GM23338 (cell line): Measurements from ENCODE around the gene MESD. TPM values are rescaled to one million over a fixed set of nuclear protein-coding genes. Genes with fewer than 3 reads are reported as not detected.

Experiments
- ATAC-seq: fragments of 200-7000 bp; cut with Tn5 transposase; 3 replicates; pipeline ENCODE4 v1.9.1; 2020
- DNase-seq: peaks from one replicate; pipeline ENCODE4 v3.0.0-alpha.2; 2015; ENCODE audit warnings: low spot score
- H2AFZ ChIP-seq: fragments of 200-600 bp; sonication (generic); 2 replicates; pipeline ENCODE4 v1.8.0; 2016; ENCODE audit warnings: antibody characterized with exemption, mild to moderate bottlenecking, moderate library complexity
- H3F3A ChIP-seq: fragments of 200-600 bp; sonication (generic); replicated peaks from 2 replicates; pipeline ENCODE4 v1.8.0; 2017; ENCODE audit warnings: antibody characterized with exemption, mixed run types, low read depth
- H3K27ac ChIP-seq: fragments of 200-600 bp; sonication (generic); 2 replicates; pipeline ENCODE4 v1.6.1; 2016; ENCODE audit warnings: low read depth
- H3K27me3 ChIP-seq: fragments of 200-600 bp; sonication (generic); 2 replicates; pipeline ENCODE4 v1.8.0; 2016; ENCODE audit warnings: mild to moderate bottlenecking, mixed run types, moderate library complexity; ENCODE audit not compliant: insufficient read depth
- H3K36me3 ChIP-seq: fragments of 200-600 bp; sonication (generic); 2 replicates; pipeline ENCODE4 v1.8.0; 2016; ENCODE audit warnings: mild to moderate bottlenecking; ENCODE audit not compliant: insufficient read depth
- H3K4me1 ChIP-seq: fragments of 200-600 bp; sonication (generic); 2 replicates; pipeline ENCODE4 v1.8.0; 2016; ENCODE audit warnings: mild to moderate bottlenecking, moderate library complexity; ENCODE audit not compliant: insufficient read depth
- H3K4me2 ChIP-seq: fragments of 200-600 bp; sonication (generic); 2 replicates; pipeline ENCODE4 v1.7.1; 2017; ENCODE audit warnings: mixed run types
- H3K4me3 ChIP-seq: fragments of 200-600 bp; sonication (generic); 2 replicates; pipeline ENCODE4 v1.6.1; 2016; ENCODE audit warnings: mixed run types
- H3K79me2 ChIP-seq: fragments of 200-600 bp; sonication (generic); replicated peaks from 2 replicates; pipeline ENCODE4 v1.8.0; 2017; ENCODE audit warnings: mild to moderate bottlenecking; ENCODE audit not compliant: insufficient read depth
- H3K9me2 ChIP-seq: fragments of 200-600 bp; sonication (generic); 2 replicates; pipeline ENCODE4 v1.8.0; 2017; ENCODE audit not compliant: insufficient read depth
- H4K20me1 ChIP-seq: fragments of 200-600 bp; sonication (generic); replicated peaks from 2 replicates; pipeline ENCODE4 v1.8.0; 2017; ENCODE audit warnings: mild to moderate bottlenecking; ENCODE audit not compliant: insufficient read depth
- H3K27ac Mint-ChIP-seq: 2 replicates; pipeline ENCODE4 v1.8.0; 2020; ENCODE audit warnings: inconsistent platforms, mild to moderate bottlenecking, moderate library complexity, mixed read lengths
- H3K27me3 Mint-ChIP-seq: 3 replicates; pipeline ENCODE4 v1.8.0; 2022; ENCODE audit warnings: low read depth, mild to moderate bottlenecking, moderate library complexity, mixed read lengths, inconsistent platforms; ENCODE audit not compliant: insufficient read depth, poor library complexity
- H3K36me3 Mint-ChIP-seq: 3 replicates; pipeline ENCODE4 v1.8.0; 2021; ENCODE audit warnings: low read depth, mild to moderate bottlenecking, inconsistent platforms, moderate library complexity, mixed read lengths
- H3K4me1 Mint-ChIP-seq: 3 replicates; pipeline ENCODE4 v1.8.0; 2020; ENCODE audit warnings: mild to moderate bottlenecking, inconsistent platforms, mixed read lengths
- H3K4me3 Mint-ChIP-seq: 3 replicates; pipeline ENCODE4 v1.8.0; 2021; ENCODE audit warnings: moderate library complexity, mild to moderate bottlenecking, inconsistent platforms, mixed read lengths
- H3K9me3 Mint-ChIP-seq: 3 replicates; pipeline ENCODE4 v1.8.0; 2020; ENCODE audit warnings: moderate library complexity, mild to moderate bottlenecking, inconsistent platforms, mixed read lengths
- CREB1 ChIP-seq: fragments of 250-450 bp; sonication (Bioruptor Pico); IDR thresholded peaks from 2 replicates; pipeline ENCODE4 v1.5.0; 2020; ENCODE audit warnings: low read depth, mild to moderate bottlenecking, moderate library complexity
- EZH2 ChIP-seq: fragments of 200-600 bp; sonication (generic); IDR thresholded peaks from one replicate; pipeline ENCODE4 v1.8.0; 2017; ENCODE audit warnings: antibody characterized with exemption, mild to moderate bottlenecking, low read depth; ENCODE audit not compliant: unreplicated experiment
- EZH2phosphoT487 ChIP-seq: fragments of 200-600 bp; sonication (generic); IDR thresholded peaks from one replicate; pipeline ENCODE4 v1.8.1; 2018; ENCODE audit warnings: antibody characterized with exemption; ENCODE audit not compliant: unreplicated experiment
- JUNB ChIP-seq: IDR thresholded peaks from one replicate; pipeline ENCODE4 v1.6.1; 2016; ENCODE audit warnings: antibody characterized with exemption; ENCODE audit not compliant: unreplicated experiment
- NANOG ChIP-seq: IDR thresholded peaks from 2 replicates; pipeline ENCODE4 v1.6.1; 2016; ENCODE audit warnings: antibody characterized with exemption, borderline replicate concordance
- POLR2AphosphoS5 ChIP-seq: IDR thresholded peaks from 2 replicates; pipeline ENCODE4 v1.6.1; 2016; ENCODE audit warnings: antibody characterized with exemption, low read depth
- REST ChIP-seq: IDR thresholded peaks from one replicate; pipeline ENCODE4 v1.6.1; 2018; ENCODE audit warnings: antibody characterized with exemption; ENCODE audit not compliant: unreplicated experiment
- STAT1 ChIP-seq: IDR thresholded peaks from one replicate; pipeline ENCODE4 v1.6.1; 2016; ENCODE audit warnings: antibody characterized with exemption; ENCODE audit not compliant: unreplicated experiment
- ZNF114 ChIP-seq: fragments of 250-450 bp; sonication (Bioruptor Pico); IDR thresholded peaks from 2 replicates; pipeline ENCODE4 v1.5.0; 2020; ENCODE audit warnings: mild to moderate bottlenecking, moderate library complexity
- ZNF331 ChIP-seq: fragments of 250-450 bp; sonication (Bioruptor Pico); IDR thresholded peaks from 2 replicates; pipeline ENCODE4 v1.5.0; 2020; ENCODE audit warnings: low read depth, mild to moderate bottlenecking, moderate library complexity
- ZNF462 ChIP-seq: fragments of 250-450 bp; sonication (Bioruptor Pico); IDR thresholded peaks from 2 replicates; pipeline ENCODE4 v1.5.0; 2020; ENCODE audit warnings: mild to moderate bottlenecking, moderate library complexity
- polyA plus RNA-seq: library from polyadenylated mRNA; unstranded; fragments of >200 nt; fragmentation: Nextera tagmentation; extraction: Ambion mirVana; gene quantifications from 2 replicates; pipeline ENCODE4 v1.2.1, GENCODE V29; 2016
- total RNA-seq: library from RNA; depleted of rRNA; stranded (reverse); fragments of >200 nt; shearing (Covaris generic); gene quantifications from 2 replicates; pipeline ENCODE4 v1.2.3, GENCODE V29; 2014
- TF ChIP-seq, protein P1 (sequence below), 2 experiments: fragments of 200-600 bp in 1 of 2; sonication (generic) in 1 of 2; conservative IDR thresholded peaks; 2 replicates each; pipeline versions ENCODE4 v1.5.1 to v1.6.1; 2016 to 2017; ENCODE audit warnings: antibody characterized with exemption in 2 of 2, low read depth in 2 of 2, mild to moderate bottlenecking in 2 of 2, moderate library complexity in 1 of 2
- TF ChIP-seq, protein P2 (sequence below): IDR thresholded peaks from 2 replicates; pipeline ENCODE4 v1.6.1; 2016; ENCODE audit warnings: antibody characterized with exemption

MESD gene
- total and polyA plus RNA-seq, 2 experiments from 2014 or later, result 25.6 to 52.7 TPM

- Histone ChIP-seq H2AFZ (no peak overlapping the region), H4K20me1 (no peaks in the 10 kb centered on the region), H3K27ac (no peak overlapping the region), H3K79me2 (no peaks in the 10 kb centered on the region), H3K27me3 (no peaks in the 10 kb centered on the region), H3K36me3 (peaks cover 3% of the 10 kb centered on the region; the same call in 1 of the 2 replicates), H3K9me2 (no peaks in the 10 kb centered on the region), H3K4me2 (no peak overlapping the region), H3K4me1 (peaks cover 12% of the 10 kb centered on the region), H3F3A (no peaks in the 10 kb centered on the region), H3K4me3 (no peak overlapping the region)
- TF ChIP-seq EZH2phosphoT487, result no peak
- TF ChIP-seq, protein P1, sequence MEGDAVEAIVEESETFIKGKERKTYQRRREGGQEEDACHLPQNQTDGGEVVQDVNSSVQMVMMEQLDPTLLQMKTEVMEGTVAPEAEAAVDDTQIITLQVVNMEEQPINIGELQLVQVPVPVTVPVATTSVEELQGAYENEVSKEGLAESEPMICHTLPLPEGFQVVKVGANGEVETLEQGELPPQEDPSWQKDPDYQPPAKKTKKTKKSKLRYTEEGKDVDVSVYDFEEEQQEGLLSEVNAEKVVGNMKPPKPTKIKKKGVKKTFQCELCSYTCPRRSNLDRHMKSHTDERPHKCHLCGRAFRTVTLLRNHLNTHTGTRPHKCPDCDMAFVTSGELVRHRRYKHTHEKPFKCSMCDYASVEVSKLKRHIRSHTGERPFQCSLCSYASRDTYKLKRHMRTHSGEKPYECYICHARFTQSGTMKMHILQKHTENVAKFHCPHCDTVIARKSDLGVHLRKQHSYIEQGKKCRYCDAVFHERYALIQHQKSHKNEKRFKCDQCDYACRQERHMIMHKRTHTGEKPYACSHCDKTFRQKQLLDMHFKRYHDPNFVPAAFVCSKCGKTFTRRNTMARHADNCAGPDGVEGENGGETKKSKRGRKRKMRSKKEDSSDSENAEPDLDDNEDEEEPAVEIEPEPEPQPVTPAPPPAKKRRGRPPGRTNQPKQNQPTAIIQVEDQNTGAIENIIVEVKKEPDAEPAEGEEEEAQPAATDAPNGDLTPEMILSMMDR (conservative IDR thresholded peaks at IDR 0.05; ENCODE audit: low read depth in 2 of 2), result no peak
- no peak for TF ChIP-seq REST
- no peak for TF ChIP-seq CREB1 (CRISPR knock-in tag)
- no peak for TF ChIP-seq JUNB
- no peak for TF ChIP-seq ZNF114 (CRISPR knock-in tag)
- TF ChIP-seq NANOG, result no peak
- no peak for TF ChIP-seq STAT1
- TF ChIP-seq, protein P2, sequence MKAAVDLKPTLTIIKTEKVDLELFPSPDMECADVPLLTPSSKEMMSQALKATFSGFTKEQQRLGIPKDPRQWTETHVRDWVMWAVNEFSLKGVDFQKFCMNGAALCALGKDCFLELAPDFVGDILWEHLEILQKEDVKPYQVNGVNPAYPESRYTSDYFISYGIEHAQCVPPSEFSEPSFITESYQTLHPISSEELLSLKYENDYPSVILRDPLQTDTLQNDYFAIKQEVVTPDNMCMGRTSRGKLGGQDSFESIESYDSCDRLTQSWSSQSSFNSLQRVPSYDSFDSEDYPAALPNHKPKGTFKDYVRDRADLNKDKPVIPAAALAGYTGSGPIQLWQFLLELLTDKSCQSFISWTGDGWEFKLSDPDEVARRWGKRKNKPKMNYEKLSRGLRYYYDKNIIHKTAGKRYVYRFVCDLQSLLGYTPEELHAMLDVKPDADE, result no peak
- TF ChIP-seq POLR2AphosphoS5, result no peak
- TF ChIP-seq ZNF331 (CRISPR knock-in tag), result no peak
- no peak for TF ChIP-seq EZH2
- TF ChIP-seq ZNF462 (CRISPR knock-in tag), result no peak
- Mint-ChIP-seq H3K27me3 (peaks cover 15% of the 10 kb centered on the region), H3K4me1 (peaks cover 28% of the 10 kb centered on the region), H3K27ac (no peak overlapping the region; the same call in 1 of the 2 replicates), H3K9me3 (no peaks in the 10 kb centered on the region), H3K36me3 (peaks cover 31% of the 10 kb centered on the region), H3K4me3 (no peak overlapping the region)
- no peak for ATAC-seq
- DNase-seq, result no peak
These were observed 37.7 kb downstream of the MESD start for GRCh38 chr15:80951941-80952340.
